Activated CD8-positive, alpha-beta T cell treated with anti-CD3 and anti-CD28 coated beads for 36 hours (primary cell): Measurements from ENCODE around the gene POTEJ. TPM values are rescaled to one million over a fixed set of nuclear protein-coding genes. Genes with fewer than 3 reads are reported as not detected.
"Not testable (repeated sequence)": the region's sequence is repeated elsewhere in the genome, so short reads cannot be mapped to it uniquely, and the experiment has no call there.

Experiments
- ATAC-seq: fragments of 200-7000 bp; cut with Tn5 transposase; one replicate; pipeline ENCODE4 v1.10.0; 2021; ENCODE audit warnings: mild to moderate bottlenecking, moderate library complexity
- CTCF ChIA-PET: fragments of 350-600 bp; sonication (Branson Sonifier 250); formaldehyde crosslinking; loops from one replicate; lab custom pipeline; 2021; ENCODE audit warnings: antibody characterized with exemption; lab: Charles Lee
- POLR2A ChIA-PET: fragments of 350-600 bp; sonication (Branson Sonifier 250); formaldehyde crosslinking; loops from one replicate; lab custom pipeline; 2021; ENCODE audit warnings: antibody characterized with exemption; lab: Charles Lee
- DNase-seq: peaks from one replicate; pipeline ENCODE4 v3.0.0-alpha.2; 2020
- H3K27ac Mint-ChIP-seq: one replicate; pipeline ENCODE4 v1.8.0; 2021; ENCODE audit warnings: mild to moderate bottlenecking, mixed read lengths
- H3K27me3 Mint-ChIP-seq: one replicate; pipeline ENCODE4 v1.8.0; 2021; ENCODE audit warnings: mixed read lengths
- H3K36me3 Mint-ChIP-seq: one replicate; pipeline ENCODE4 v1.8.0; 2021; ENCODE audit warnings: low read depth, mixed read lengths
- H3K4me1 Mint-ChIP-seq: one replicate; pipeline ENCODE4 v1.8.0; 2021; ENCODE audit warnings: low read depth, mixed read lengths
- H3K4me3 Mint-ChIP-seq: one replicate; pipeline ENCODE4 v1.8.0; 2021; ENCODE audit warnings: mild to moderate bottlenecking, moderate library complexity, mixed read lengths
- H3K9me3 Mint-ChIP-seq: one replicate; pipeline ENCODE4 v1.8.0; 2021; ENCODE audit warnings: mixed read lengths
- intact Hi-C: fragments of 100-400 bp; cut with micrococcal nuclease; formaldehyde crosslinking; loops from one replicate; pipeline ENCODE4 v1.10.0; 2022
- total RNA-seq, 2 experiments: library from RNA; stranded (reverse); gene quantifications; one replicate each; pipeline ENCODE4 v1.2.3, GENCODE V29; 2021

Gene POTEJ
- total RNA-seq, 2 experiments from 2014 or later = not detected

DNA sequence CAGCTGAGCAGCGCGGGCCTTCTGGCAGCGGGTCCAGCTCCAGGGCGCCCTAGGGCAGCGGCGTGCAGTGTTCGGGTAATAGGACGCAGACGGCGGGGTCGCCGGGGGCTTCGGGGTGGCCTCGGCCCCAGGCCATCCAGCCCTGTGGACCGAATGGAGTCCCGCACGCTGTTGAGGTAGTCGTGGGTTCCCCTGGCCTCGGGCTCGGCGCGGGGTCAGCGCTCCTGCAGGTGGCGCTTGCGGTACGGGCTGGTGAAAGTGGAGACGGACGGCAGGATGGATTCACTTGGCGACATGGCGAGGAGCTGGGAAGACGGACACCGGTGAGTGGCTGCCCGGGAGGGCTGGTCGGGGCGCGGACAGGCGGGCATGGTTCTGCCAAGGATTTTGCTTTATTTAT, 82.2 kb downstream of the POTEJ start:
- H3K27ac Mint-ChIP-seq, intact Hi-C loops, POLR2A ChIA-PET, H3K36me3 Mint-ChIP-seq, CTCF ChIA-PET, H3K4me1 Mint-ChIP-seq, H3K4me3 Mint-ChIP-seq, H3K27me3 Mint-ChIP-seq, ATAC-seq, H3K9me3 Mint-ChIP-seq: not testable (repeated sequence)
- DNase-seq = peak; percentile 40

DNA sequence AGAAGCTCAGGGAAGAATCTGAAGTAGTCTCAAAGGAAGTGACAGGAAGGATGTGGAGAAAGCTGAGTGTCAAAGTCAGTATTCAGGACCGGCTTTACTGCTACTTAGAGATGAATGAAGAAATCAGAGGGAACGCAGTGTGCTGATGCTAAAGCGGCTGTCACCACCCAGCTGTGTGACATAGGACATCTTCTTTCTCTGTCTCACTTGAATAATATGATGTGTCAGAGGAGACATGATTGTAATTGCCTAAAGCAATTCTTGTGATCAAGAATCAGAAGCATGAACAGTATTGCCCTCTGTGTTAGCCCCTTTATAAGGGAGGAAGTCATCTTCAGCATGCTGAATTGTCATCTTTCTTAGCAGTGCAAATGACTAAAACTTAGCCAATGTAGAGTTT, 92.0 kb downstream of the POTEJ start:
- CTCF ChIA-PET, H3K9me3 Mint-ChIP-seq, ATAC-seq, H3K27me3 Mint-ChIP-seq, H3K4me1 Mint-ChIP-seq, H3K27ac Mint-ChIP-seq, intact Hi-C loops, H3K36me3 Mint-ChIP-seq, DNase-seq, H3K4me3 Mint-ChIP-seq, POLR2A ChIA-PET: not testable (repeated sequence)

Other genes starting within 250 kb of the POTEJ start
- not detected for gene POTEI, start 102.1 kb upstream of the POTEJ start, total RNA-seq
- not detected for gene CFC1B, start 90.2 kb upstream of the POTEJ start, total RNA-seq
- not detected for gene CFC1, start 11.9 kb upstream of the POTEJ start, total RNA-seq
- gene GPR148, start 117.6 kb downstream of the POTEJ start, total RNA-seq = not detected
- gene AMER3, start 144.1 kb downstream of the POTEJ start, total RNA-seq = not detected
- gene ARHGEF4, start 225.5 kb downstream of the POTEJ start, total RNA-seq = 1 to 10 TPM; 4.2 to 4.3 TPM